ENCODE results near the gene PHC2.

The PHC2 gene

GRCh38 chr1:33348676-33349080 is 82.2 kb downstream of the PHC2 start:
- DNase-seq, result no peak

GRCh38 chr1:33348194-33348593 is 82.7 kb downstream of the PHC2 start:
- no peak for DNase-seq

GRCh38 chr1:33347650-33347992 is 83.3 kb downstream of the PHC2 start:
- DNase-seq, result no peak

- DNase-seq, result no peak
Measured at GRCh38 chr1:33346927-33347649, 83.8 kb downstream of the PHC2 start.

GRCh38 chr1:33346533-33346926 is 84.4 kb downstream of the PHC2 start:
- no peak for DNase-seq

- DNase-seq, result no peak
Measured at GRCh38 chr1:33344896-33345560, 85.9 kb downstream of the PHC2 start.

GRCh38 chr1:33343539-33343938 is 87.4 kb downstream of the PHC2 start:
- DNase-seq, result peak; percentile 29

- DNase-seq, result no peak
Measured at GRCh38 chr1:33342041-33342723, 88.7 kb downstream of the PHC2 start.

GRCh38 chr1:33341190-33341589 is 89.7 kb downstream of the PHC2 start:
- DNase-seq, result no peak

GRCh38 chr1:33339413-33339812 is 91.5 kb downstream of the PHC2 start:
- DNase-seq, result no peak

- no peak for DNase-seq
Measured at GRCh38 chr1:33338440-33339211, 92.3 kb downstream of the PHC2 start.

- no peak for DNase-seq
Measured at GRCh38 chr1:33338048-33338439, 92.9 kb downstream of the PHC2 start.

- DNase-seq, result no peak
Measured at GRCh38 chr1:33337441-33337840, 93.5 kb downstream of the PHC2 start.

GRCh38 chr1:33336580-33336979 is 94.3 kb downstream of the PHC2 start:
- DNase-seq, result no peak

GRCh38 chr1:33335020-33335419 is 95.9 kb downstream of the PHC2 start:
- DNase-seq, result peak; percentile 18

GRCh38 chr1:33334081-33334552 is 96.8 kb downstream of the PHC2 start:
- no peak for DNase-seq

- DNase-seq, result no peak
Measured at GRCh38 chr1:33332881-33333280, 98.0 kb downstream of the PHC2 start.

- DNase-seq, result no peak
Measured at GRCh38 chr1:33332357-33332789, 98.5 kb downstream of the PHC2 start.

- no peak for DNase-seq
Measured at GRCh38 chr1:33331444-33332356, 99.2 kb downstream of the PHC2 start.

GRCh38 chr1:33330906-33331305 is 100.0 kb downstream of the PHC2 start:
- DNase-seq, result no peak

GRCh38 chr1:33330361-33330890 is 100.5 kb downstream of the PHC2 start:
- DNase-seq, result no peak
